Left ventricle myocardium superior (tissue), 1 donor: ENCODE measurements around the gene ENPP4. TPM values are rescaled to one million over a fixed set of nuclear protein-coding genes. Genes with fewer than 3 reads are reported as not detected.
A peak's percentile ranks its signal among the peaks of the same experiment; 100 is the strongest.

Experiments
- ATAC-seq: fragments of 200-7000 bp; cut with Tn5 transposase; one replicate; pipeline ENCODE4 v1.9.1; 2020; ENCODE audit warnings: mild to moderate bottlenecking, moderate library complexity
- DNase-seq: peaks from one replicate; pipeline ENCODE4 v3.0.0-alpha.2; 2020
- intact Hi-C: fragments of 100-400 bp; cut with micrococcal nuclease; formaldehyde crosslinking; loops from one replicate; pipeline ENCODE4 v1.11.0; 2022
- total RNA-seq: library from RNA; stranded (reverse); fragmentation: NEBNext Ultra II Directional; extraction: Animal tissue kit (Norgen Biotek cat#: 25700); gene quantifications from one replicate; pipeline ENCODE4 v1.2.1, GENCODE V29; 2021
- donor health status: DM: no; HTN: yes; CAD: no; lungs with severe emphysema.

Gene ENPP4
- total RNA-seq, 1 donor from 2014 or later: 21.3 TPM

DNA sequence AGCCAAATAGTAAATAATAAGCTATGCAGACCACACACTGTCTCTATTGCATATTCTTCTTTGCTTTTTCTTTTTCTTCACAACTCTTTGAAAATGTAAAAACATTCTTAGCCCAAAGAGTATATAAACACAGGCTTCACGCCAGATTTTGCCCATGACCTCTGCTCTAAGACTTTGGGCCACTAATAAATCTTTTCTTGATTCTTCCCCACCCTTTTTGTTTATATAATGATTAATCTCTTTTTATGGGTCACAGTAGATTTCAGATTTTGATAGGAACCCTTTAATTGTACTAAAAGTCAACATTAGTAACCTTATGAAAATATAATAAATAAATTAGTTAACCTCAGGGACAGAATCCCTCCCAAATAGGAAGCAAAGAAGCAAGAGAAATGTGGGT is 56.8 kb downstream of the ENPP4 start:
- ATAC-seq: no peak
- no peak for DNase-seq
- intact Hi-C loops: no loop called here

DNA sequence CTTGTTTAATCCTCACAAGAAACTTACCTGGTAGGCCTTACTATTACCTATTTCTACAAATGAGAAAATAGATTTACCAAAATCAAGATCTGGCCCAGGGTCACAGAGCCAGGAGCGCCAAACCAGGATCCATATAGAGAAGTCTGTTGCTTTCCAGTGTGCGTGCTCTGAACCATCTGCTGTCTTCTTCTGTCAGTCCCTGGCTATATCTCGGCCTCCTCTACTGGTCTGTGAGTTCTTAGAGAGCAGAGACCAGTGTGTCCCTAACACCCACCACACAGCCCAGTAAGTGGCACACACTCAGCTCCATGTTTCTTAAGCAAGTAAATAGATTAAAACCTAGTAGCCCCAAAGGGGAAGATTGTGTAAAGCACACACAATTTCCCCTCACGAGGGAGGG is 59.9 kb downstream of the ENPP4 start:
- ATAC-seq (no peak), DNase-seq (no peak)
- intact Hi-C loops: no loop called here

DNA sequence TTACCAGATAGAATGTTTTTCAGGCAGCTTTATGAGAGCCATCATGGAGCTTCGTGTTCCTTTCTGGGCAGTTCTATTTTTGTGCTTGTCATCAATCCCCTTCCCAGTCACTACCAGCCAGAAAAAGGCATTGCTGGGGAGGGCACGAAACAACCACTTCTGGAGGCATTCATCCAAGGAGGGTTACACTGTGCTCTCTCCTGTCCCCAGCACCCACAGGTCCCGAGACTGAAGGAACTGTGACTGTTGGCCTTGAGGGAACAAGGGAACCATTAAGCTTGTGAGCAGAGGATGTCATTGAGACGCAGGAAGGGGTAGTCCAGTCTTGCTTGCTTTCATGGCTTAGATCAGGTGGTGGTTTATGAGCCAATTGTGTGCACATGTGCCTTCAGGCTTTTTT is 61.1 kb downstream of the ENPP4 start:
- intact Hi-C loops: no loop called here
- ATAC-seq (peak; percentile 98), DNase-seq (peak; percentile 36)

DNA sequence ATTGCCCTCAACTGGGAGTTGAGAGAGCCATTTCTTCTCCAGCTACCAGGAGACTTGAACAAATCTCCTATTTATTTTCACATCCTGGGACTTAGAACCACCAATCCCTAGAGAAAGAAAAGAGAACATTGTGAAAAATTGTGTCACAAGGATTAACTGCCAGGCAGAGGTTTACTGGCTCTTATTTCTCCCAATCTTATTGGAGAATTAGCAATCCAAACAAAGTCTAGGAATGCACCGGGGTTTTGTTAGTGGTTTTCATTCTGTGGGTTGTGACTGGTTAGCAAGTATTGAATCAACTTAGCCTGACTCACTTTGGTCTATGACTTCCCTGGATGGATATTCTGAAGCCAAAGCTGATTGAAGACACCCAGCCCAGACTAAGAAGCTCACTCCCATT is 62.2 kb downstream of the ENPP4 start:
- intact Hi-C loops: no loop called here
- ATAC-seq (no peak), DNase-seq (no peak)

Other genes starting within 250 kb of the ENPP4 start
- 272 TPM for gene CLIC5, start 114.1 kb upstream of the ENPP4 start, total RNA-seq
- 3.2 TPM for gene ENPP5, start 41.0 kb downstream of the ENPP4 start, total RNA-seq